ENCODE results near the gene MN1.

MN1 gene

GRCh38 chr22:27731621-27732020 is 69.9 kb downstream of the MN1 start:
- no peak for DNase-seq

GRCh38 chr22:27730641-27731433 is 70.7 kb downstream of the MN1 start:
- no peak for DNase-seq

- DNase-seq: no peak
Observed at GRCh38 chr22:27729246-27729645, 72.3 kb downstream of the MN1 start.

GRCh38 chr22:27727673-27728451 is 73.7 kb downstream of the MN1 start:
- no peak for DNase-seq

GRCh38 chr22:27726686-27727449 is 74.7 kb downstream of the MN1 start:
- DNase-seq: peak; percentile 53 to 99

- DNase-seq: no peak
Observed at GRCh38 chr22:27726331-27726685, 75.2 kb downstream of the MN1 start.

- DNase-seq: peak in 1 of 2 donors; percentile 9
Observed at GRCh38 chr22:27725661-27726060, 75.9 kb downstream of the MN1 start.

GRCh38 chr22:27724709-27725108 is 76.8 kb downstream of the MN1 start:
- DNase-seq: no peak

GRCh38 chr22:27724157-27724556 is 77.4 kb downstream of the MN1 start:
- no peak for DNase-seq

- DNase-seq: peak in 1 of 2 donors; percentile 35
Observed at GRCh38 chr22:27723708-27724107, 77.8 kb downstream of the MN1 start.

GRCh38 chr22:27723158-27723557 is 78.4 kb downstream of the MN1 start:
- DNase-seq: no peak

GRCh38 chr22:27720860-27721259 is 80.7 kb downstream of the MN1 start:
- DNase-seq: no peak

- no peak for DNase-seq
Observed at GRCh38 chr22:27719535-27720227, 81.9 kb downstream of the MN1 start.

GRCh38 chr22:27719036-27719347 is 82.6 kb downstream of the MN1 start:
- DNase-seq: no peak

- DNase-seq: peak; percentile 24 to 70
Observed at GRCh38 chr22:27718186-27719035, 83.1 kb downstream of the MN1 start.

- no peak for DNase-seq
Observed at GRCh38 chr22:27717094-27717493, 84.5 kb downstream of the MN1 start.

GRCh38 chr22:27716074-27716473 is 85.5 kb downstream of the MN1 start:
- no peak for DNase-seq

GRCh38 chr22:27715106-27715505 is 86.5 kb downstream of the MN1 start:
- no peak for DNase-seq

GRCh38 chr22:27714068-27714467 is 87.5 kb downstream of the MN1 start:
- no peak for DNase-seq

- no peak for DNase-seq
Observed at GRCh38 chr22:27713461-27713860, 88.1 kb downstream of the MN1 start.

- no peak for DNase-seq
Observed at GRCh38 chr22:27711756-27712155, 89.8 kb downstream of the MN1 start.

- no peak for DNase-seq
Observed at GRCh38 chr22:27711012-27711411, 90.5 kb downstream of the MN1 start.

Measured in bone marrow (tissue), 2 donors.